GM19452 (cell line): ENCODE results near the gene RAB37.

ENCODE experiments used
- ATAC-seq: cut with Tn5 transposase; IDR thresholded peaks from one replicate; pipeline ENCODE4 v1.9.1; 2021; ENCODE audit not compliant: unreplicated experiment

Gene RAB37

GRCh38 chr17:74760404-74761105 is 23.5 kb downstream of the RAB37 start:
- no peak for ATAC-seq

- ATAC-seq, result no peak
These were observed 24.4 kb downstream of the RAB37 start for GRCh38 chr17:74761419-74761818.

DNA sequence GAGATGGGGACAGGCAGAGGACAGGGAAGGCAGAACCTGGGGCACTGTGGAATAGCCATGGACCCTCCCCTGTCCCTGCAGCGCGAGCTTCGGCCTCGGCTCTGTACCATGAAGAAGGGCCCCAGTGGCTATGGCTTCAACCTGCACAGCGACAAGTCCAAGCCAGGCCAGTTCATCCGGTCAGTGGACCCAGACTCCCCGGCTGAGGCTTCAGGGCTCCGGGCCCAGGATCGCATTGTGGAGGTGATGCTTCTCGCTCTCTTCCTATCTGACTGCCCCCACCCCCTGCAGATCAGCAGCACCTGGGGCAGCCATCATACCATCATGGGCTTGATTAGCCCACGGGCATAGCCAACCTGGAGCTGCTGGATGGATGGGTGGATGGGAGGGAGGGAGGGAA is 24.9 kb downstream of the RAB37 start:
- ATAC-seq, result no peak

DNA sequence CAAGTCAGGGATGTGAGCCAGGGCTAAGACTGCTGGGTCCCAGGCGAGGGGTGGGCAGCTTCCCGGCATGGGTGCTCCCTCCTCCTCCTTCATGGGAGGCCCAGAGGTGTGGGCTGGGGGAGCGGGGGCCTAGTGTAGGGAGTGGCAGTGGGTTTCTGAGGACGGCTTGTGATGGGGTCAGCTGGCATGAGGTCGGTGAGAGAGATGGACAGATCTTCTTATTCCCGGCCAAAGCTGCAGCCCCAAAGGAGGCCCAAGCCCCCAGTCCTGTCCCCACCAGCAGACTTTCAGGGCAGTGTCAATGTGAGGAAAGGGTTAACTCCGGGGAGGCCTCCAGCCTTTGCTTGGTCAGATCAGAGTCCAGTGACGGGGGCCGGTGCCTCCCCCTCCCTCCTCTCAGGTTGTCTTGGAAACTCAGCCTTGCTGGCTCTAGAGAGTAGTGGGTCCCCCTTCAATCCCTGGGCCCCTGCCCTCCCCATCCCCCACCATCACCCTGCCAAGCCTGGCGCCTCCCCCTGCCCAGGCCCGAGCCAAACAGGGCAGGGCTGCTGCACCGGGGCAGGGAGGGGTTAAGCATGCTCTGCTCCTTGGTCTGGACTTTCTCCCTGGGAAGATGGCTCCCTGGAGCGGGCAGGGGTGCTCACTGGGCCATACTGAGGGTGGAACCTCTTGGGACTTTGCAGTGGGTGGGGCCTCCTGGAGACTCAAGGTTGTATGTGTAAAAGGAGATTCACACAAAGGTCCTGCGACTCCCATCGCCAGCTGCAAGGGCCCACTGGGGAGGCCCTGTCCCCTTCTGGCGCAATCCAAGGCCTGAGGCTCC is 26.7 kb downstream of the RAB37 start:
- ATAC-seq, result no peak

DNA sequence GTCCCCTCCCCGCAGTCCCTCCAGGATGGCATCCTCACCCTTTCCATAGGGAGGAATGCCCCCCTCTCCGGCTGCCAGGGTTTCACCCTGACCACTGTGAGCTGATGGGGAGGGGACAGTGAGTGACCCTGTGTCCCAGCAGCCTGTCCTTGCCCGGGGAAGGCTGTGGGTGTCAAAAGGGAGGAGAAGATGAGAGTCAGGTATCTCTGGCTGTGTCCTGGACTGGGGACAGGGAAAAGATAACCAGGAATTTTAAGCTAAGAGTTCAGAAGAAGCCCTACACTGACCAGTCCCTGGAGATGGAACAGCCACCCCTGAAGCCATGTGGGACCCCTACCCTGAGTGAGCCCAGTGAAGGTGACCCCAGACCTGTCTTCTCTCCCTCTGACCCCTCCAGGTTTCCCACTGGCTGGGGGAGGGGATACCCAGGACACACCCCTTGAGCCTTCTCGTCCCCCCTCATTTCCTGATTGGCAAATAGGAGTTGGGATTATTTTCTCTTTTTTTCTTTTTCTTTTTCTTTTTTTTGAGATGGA is 27.8 kb downstream of the RAB37 start:
- ATAC-seq, result no peak

- ATAC-seq, result no peak
These were observed 29.4 kb downstream of the RAB37 start for GRCh38 chr17:74766413-74766812.

- ATAC-seq, result no peak
These were observed 30.1 kb downstream of the RAB37 start for GRCh38 chr17:74767111-74767516.

DNA sequence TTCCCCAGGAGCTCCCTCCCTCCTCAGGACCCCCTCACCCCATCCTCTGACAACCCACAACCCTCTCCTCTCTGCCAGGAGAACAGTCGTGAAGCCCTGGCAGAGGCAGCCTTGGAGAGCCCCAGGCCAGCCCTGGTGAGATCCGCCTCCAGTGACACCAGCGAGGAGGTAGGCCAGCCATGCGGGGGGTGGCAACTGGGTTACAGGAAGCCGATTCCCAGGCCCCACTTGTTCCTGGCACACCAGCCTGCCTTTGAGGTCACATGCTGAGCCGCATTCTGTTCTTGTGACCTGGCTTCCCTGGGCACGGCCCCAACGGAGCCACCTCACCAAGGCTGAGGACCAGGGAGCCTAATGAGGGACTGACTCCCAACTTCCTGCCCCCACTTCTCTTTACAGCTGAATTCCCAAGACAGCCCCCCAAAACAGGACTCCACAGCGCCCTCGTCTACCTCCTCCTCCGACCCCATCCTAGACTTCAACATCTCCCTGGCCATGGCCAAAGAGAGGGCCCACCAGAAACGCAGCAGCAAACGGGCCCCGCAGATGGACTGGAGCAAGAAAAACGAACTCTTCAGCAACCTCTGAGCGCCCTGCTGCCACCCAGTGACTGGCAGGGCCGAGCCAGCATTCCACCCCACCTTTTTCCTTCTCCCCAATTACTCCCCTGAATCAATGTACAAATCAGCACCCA is 31.2 kb downstream of the RAB37 start:
- no peak for ATAC-seq

DNA sequence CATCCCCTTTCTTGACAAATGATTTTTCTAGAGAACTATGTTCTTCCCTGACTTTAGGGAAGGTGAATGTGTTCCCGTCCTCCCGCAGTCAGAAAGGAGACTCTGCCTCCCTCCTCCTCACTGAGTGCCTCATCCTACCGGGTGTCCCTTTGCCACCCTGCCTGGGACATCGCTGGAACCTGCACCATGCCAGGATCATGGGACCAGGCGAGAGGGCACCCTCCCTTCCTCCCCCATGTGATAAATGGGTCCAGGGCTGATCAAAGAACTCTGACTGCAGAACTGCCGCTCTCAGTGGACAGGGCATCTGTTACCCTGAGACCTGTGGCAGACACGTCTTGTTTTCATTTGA is 31.7 kb downstream of the RAB37 start:
- ATAC-seq, result no peak

DNA sequence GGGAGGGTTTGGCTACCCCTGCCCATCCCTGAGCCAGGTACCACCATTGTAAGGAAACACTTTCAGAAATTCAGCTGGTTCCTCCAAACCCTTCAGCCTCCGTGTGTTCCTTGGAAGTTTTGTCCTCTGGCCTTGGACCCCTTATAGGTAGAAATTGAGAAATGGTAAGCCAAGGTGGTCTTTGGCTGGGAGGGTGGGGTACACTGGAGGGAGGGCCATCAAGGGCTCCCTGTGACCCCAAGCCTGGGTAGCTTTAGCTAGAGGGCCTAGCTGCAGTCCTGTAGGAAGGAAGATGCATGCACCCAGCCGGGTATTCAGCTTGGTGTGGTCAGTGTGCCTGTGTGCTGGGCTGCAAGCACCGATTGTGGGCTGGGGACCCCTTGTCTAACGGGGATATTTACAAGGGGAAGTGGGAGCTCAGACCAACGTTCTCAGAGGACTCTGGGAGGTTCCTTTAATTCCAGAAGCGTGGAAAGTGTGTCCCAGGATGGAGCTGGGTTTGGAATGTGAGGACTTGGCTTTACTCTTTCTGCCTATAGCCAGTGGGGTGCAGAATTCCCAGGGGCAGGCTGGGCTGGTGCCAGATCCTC is 32.3 kb downstream of the RAB37 start:
- ATAC-seq, result no peak

GRCh38 chr17:74769856-74770497 is 32.9 kb downstream of the RAB37 start:
- no peak for ATAC-seq

DNA sequence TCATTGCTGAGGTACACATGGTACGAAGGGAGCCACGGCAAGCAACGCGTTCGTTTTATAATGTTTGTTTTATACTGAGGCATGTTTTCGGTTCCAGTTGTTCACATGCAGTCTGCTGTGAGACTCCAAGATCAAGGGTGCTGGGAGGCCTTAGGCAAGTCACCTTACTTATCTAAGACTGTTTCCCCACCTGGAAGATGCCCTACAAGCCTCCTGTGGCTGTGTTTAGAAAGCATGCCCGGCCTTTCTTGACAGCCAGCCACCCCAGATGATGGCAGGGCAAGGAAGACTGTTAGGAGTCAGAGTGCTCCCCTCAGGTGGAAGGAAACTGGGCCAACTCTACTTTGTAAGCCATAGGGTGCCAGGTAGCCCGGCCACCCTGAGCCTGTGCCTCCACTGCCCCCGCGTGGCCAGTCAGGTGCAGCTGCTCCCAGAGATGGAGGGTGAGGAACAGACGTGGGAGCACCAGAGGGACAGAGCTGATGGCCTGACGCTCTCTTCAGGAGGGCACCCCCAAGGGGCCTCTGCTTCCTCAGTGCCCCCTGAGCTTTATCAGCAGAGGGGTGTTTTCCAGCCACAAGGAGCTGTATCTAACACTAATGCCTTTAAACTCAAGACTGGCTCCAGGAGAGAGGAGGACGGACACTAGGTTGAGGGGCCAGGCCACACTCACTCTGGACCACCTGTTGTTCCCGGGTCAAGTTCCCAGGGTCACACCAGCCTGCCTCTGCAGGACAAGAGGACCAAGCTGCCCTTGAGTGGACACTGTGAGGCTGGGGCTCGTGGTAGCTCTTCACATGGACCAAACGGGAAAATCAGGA is 33.7 kb downstream of the RAB37 start:
- ATAC-seq, result no peak

DNA sequence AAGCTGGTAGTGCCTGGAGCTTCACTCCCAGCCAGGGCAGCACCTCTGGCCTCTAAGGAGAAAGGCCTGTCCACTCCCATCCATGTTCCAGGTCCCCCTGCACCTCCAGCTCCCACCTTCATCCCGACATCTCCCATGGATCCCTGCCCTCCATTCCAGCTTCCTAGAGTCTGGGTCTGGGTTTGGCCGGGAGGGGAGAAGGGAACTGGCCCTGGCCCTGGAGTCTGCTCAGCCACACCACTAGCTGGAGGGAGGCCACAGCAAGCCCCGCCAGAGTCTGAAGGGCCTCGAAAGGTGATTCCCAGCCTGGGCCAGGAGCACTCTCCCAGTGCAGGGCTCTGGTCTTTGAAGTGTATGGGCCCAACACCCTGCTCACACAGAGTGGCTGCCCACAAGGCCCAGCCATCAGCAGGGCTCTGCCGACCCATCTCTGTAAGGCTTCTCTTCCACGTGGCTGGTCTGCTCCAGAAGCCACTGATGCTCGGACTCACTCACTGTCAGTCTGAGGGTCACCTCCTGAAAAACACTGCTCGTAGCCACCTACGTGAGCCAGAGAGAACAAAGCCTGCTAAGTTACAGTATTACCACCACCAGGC is 34.4 kb downstream of the RAB37 start:
- ATAC-seq, result no peak

- ATAC-seq, result no peak
These were observed 35.0 kb downstream of the RAB37 start for GRCh38 chr17:74772053-74772452.

DNA sequence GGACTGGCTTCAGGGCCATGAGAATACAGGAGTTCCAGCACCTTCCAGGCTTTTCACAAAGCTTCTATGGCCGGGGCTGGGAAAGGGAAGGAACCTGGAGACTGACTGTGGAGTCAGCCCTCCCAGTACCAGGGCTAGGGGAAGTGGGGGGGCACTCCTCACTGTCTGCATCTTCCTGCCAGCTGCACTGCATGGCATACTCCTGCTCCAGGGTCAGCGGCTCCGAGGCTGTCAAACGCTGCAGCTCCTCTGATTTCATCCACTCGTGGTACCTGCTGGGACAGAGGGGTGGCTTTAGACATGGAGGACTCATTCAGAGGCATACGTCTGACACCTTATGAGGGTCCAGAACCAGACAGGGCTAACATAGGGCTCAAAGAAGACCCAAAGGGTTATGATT is 36.4 kb downstream of the RAB37 start:
- ATAC-seq, result no peak

DNA sequence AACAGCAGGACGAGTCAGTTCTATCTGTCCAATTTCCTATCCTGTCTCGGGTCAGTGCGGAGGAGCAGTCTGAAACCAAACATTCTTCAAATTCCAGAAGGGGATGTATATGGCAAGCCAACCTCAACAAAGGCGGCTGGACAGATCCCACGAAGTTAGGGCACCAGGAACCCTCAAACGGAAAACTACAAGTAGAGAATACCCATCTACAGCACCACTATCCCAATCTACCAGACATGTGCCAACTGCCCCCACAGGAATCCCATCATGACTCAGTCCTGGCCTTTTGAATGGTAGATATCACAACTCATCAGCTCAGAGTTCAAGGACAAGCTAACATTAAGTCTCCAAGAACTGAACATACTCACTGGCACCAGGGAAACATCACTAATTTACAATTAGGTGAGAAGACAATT is 36.8 kb downstream of the RAB37 start:
- no peak for ATAC-seq

- no peak for ATAC-seq
These were observed 38.5 kb downstream of the RAB37 start for GRCh38 chr17:74775409-74776043.

DNA sequence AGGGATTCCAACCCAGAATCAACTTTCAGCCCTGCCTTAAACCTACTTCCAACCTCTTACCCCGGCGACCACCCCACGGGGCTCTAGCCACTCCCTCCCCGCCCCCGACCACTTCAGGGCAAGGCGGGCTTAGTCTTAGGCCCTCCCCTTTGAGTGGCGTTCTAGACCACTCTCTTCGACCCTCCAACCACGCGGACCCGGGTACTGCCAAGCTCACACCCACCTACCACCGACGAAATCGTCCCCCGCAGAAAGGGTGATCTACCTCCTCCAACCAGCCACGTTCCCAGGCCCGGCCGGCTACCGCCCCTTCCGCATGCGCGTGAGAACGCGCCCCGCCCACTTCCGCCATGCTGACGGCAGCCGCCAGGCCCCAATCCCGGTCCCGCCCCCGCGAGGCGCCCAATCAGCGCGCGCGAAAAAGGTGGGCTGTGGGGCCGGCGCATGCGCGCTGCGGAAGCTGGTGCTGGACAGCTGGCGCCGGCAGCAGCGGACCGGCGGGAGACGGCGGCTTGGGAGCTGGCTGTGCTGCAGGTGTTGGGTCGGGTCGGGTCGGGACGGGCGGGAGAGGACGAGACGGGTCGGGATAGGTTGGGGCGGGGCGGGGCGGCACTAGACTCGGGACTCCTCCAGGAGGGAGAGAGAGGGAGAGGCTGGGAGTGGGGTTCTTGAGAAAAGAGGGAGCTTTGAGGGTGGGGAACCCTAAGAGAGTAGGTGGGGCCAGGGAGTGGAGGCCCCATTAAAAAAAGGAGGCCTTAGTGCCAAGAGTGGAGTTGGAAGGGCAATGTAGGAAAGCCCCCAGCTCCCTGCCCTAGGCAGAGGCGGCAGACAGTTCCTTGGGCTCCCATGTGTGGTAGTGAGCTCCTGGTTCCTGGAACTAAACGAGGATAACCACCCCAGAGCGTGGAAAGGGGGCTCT is 39.2 kb downstream of the RAB37 start, which contains the start of gene NAT9:
Gene NAT9, minus strand, starts transcription at position 302 of the 919 bp plus-strand sequence. CDS start 647 bp downstream, outside the sequence.
- peak; percentile 57 for ATAC-seq
